ENCODE data around the gene ATF4.
A peak's percentile ranks its signal among the peaks of the same experiment; 100 is the strongest.

The ATF4 gene

GRCh38 chr22:39520226-39521105 lies at the start of gene ATF4 (continued):
- TF ChIP-seq, protein P1, sequence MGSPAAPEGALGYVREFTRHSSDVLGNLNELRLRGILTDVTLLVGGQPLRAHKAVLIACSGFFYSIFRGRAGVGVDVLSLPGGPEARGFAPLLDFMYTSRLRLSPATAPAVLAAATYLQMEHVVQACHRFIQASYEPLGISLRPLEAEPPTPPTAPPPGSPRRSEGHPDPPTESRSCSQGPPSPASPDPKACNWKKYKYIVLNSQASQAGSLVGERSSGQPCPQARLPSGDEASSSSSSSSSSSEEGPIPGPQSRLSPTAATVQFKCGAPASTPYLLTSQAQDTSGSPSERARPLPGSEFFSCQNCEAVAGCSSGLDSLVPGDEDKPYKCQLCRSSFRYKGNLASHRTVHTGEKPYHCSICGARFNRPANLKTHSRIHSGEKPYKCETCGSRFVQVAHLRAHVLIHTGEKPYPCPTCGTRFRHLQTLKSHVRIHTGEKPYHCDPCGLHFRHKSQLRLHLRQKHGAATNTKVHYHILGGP (tag by site-specific recombination; IDR thresholded peaks at IDR 0.05): peak; percentile 50; the same call in 1 of the 2 replicates
- TF ChIP-seq ZNF529 (tag by site-specific recombination; IDR thresholded peaks at IDR 0.05; ENCODE audit: insufficient replicate concordance) (no peak), ZNF140 (tag by site-specific recombination; IDR thresholded peaks at IDR 0.05) (no peak), ZNF473 (tag by site-specific recombination; IDR thresholded peaks at IDR 0.05) (no peak), ZBTB17 (tag by site-specific recombination; IDR thresholded peaks at IDR 0.05) (peak; percentile 87), ZNF623 (tag by site-specific recombination; IDR thresholded peaks at IDR 0.05) (peak; percentile 52; the same call in 1 of the 2 replicates), ZBTB11 (tag by site-specific recombination; conservative IDR thresholded peaks at IDR 0.05; ENCODE audit: low read depth) (peak; percentile 82), SALL2 (tag by site-specific recombination; IDR thresholded peaks at IDR 0.05; ENCODE audit: borderline replicate concordance) (peak; percentile 93), MZF1 (tag by site-specific recombination; IDR thresholded peaks at IDR 0.05; ENCODE audit: borderline replicate concordance) (no peak), ZBTB7A (tag by site-specific recombination; IDR thresholded peaks at IDR 0.05; ENCODE audit: low read depth) (peak; percentile 64; the same call in 1 of the 2 replicates), PRDM2 (tag by site-specific recombination; IDR thresholded peaks at IDR 0.05; ENCODE audit: borderline replicate concordance) (no peak), ZNF426 (tag by site-specific recombination; IDR thresholded peaks at IDR 0.05) (no peak), ZNF132 (tag by site-specific recombination; IDR thresholded peaks at IDR 0.05; ENCODE audit: borderline replicate concordance) (no peak), ZNF292 (tag by site-specific recombination; IDR thresholded peaks at IDR 0.05; ENCODE audit: borderline replicate concordance, low read depth) (no peak), ZFP41 (tag by site-specific recombination; IDR thresholded peaks at IDR 0.05; ENCODE audit: borderline replicate concordance) (peak; percentile 69; the same call in 1 of the 2 replicates), KLF8 (tag by site-specific recombination; IDR thresholded peaks at IDR 0.05) (peak; percentile 98), ZNF10 (tag by site-specific recombination; IDR thresholded peaks at IDR 0.05) (0 out of 2 replicates have a peak, but pooled peaks have one; percentile 42), ZNF549 (tag by site-specific recombination; IDR thresholded peaks at IDR 0.05) (no peak), ZNF214 (tag by site-specific recombination; IDR thresholded peaks at IDR 0.05; ENCODE audit: borderline replicate concordance) (0 out of 2 replicates have a peak, but pooled peaks have one; percentile 13), ZNF202 (tag by site-specific recombination; IDR thresholded peaks at IDR 0.05; ENCODE audit: borderline replicate concordance) (no peak), ZNF37A (tag by site-specific recombination; IDR thresholded peaks at IDR 0.05) (no peak), ZNF624 (tag by site-specific recombination; IDR thresholded peaks at IDR 0.05) (no peak)
- TF ChIP-seq, protein P2, sequence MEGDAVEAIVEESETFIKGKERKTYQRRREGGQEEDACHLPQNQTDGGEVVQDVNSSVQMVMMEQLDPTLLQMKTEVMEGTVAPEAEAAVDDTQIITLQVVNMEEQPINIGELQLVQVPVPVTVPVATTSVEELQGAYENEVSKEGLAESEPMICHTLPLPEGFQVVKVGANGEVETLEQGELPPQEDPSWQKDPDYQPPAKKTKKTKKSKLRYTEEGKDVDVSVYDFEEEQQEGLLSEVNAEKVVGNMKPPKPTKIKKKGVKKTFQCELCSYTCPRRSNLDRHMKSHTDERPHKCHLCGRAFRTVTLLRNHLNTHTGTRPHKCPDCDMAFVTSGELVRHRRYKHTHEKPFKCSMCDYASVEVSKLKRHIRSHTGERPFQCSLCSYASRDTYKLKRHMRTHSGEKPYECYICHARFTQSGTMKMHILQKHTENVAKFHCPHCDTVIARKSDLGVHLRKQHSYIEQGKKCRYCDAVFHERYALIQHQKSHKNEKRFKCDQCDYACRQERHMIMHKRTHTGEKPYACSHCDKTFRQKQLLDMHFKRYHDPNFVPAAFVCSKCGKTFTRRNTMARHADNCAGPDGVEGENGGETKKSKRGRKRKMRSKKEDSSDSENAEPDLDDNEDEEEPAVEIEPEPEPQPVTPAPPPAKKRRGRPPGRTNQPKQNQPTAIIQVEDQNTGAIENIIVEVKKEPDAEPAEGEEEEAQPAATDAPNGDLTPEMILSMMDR (tag by site-specific recombination; IDR thresholded peaks at IDR 0.05): 0 out of 2 replicates have a peak, but pooled peaks have one; percentile 11
- TF ChIP-seq, protein P3, sequence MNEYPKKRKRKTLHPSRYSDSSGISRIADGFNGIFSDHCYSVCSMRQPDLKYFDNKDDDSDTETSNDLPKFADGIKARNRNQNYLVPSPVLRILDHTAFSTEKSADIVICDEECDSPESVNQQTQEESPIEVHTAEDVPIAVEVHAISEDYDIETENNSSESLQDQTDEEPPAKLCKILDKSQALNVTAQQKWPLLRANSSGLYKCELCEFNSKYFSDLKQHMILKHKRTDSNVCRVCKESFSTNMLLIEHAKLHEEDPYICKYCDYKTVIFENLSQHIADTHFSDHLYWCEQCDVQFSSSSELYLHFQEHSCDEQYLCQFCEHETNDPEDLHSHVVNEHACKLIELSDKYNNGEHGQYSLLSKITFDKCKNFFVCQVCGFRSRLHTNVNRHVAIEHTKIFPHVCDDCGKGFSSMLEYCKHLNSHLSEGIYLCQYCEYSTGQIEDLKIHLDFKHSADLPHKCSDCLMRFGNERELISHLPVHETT (tag by site-specific recombination; IDR thresholded peaks at IDR 0.05): peak; percentile 96
